SK-N-SH treated with all-trans-retinoic acid at 6 μM for 48 hours (cell line): Measurements from ENCODE around the gene ST14.

Source experiments
- ATAC-seq: fragments of 200-7000 bp; cut with Tn5 transposase; 3 replicates; pipeline ENCODE4 v1.9.1; 2020; ENCODE audit warnings: mild to moderate bottlenecking, moderate library complexity
- ARNTL ChIP-seq: fragments of 450-650 bp; formaldehyde crosslinking; IDR thresholded peaks from 2 replicates; pipeline ENCODE4 v1.5.0; 2020; ENCODE audit warnings: low read depth, mild to moderate bottlenecking, moderate library complexity, borderline replicate concordance
- BACH2 ChIP-seq: fragments of 250-450 bp; sonication (Bioruptor Pico); IDR thresholded peaks from 2 replicates; pipeline ENCODE4 v1.9.0; 2021; ENCODE audit warnings: mild to moderate bottlenecking, borderline replicate concordance
- CREB5 ChIP-seq: fragments of 250-450 bp; sonication (Bioruptor Pico); IDR thresholded peaks from 2 replicates; pipeline ENCODE4 v1.5.1; 2020; ENCODE audit warnings: low read depth, mild to moderate bottlenecking, moderate library complexity
- CSDC2 ChIP-seq: fragments of 250-450 bp; sonication (Bioruptor Pico); IDR thresholded peaks from 2 replicates; pipeline ENCODE4 v1.5.0; 2020; ENCODE audit warnings: mild to moderate bottlenecking, moderate library complexity
- CSRNP3 ChIP-seq: fragments of 250-450 bp; sonication (Bioruptor Pico); IDR thresholded peaks from 2 replicates; pipeline ENCODE4 v1.5.1; 2021; ENCODE audit warnings: mild to moderate bottlenecking, moderate library complexity
- ESRRG ChIP-seq: fragments of 250-450 bp; sonication (Bioruptor Pico); IDR thresholded peaks from 2 replicates; pipeline ENCODE4 v1.6.1; 2021; ENCODE audit warnings: mild to moderate bottlenecking
- GLIS3 ChIP-seq: fragments of 250-450 bp; sonication (Bioruptor Pico); IDR thresholded peaks from 2 replicates; pipeline ENCODE4 v1.5.0; 2020; ENCODE audit warnings: mild to moderate bottlenecking, moderate library complexity
- ISL1 ChIP-seq: fragments of 250-450 bp; sonication (Bioruptor Pico); IDR thresholded peaks from 2 replicates; pipeline ENCODE4 v2.1.2; 2022; ENCODE audit warnings: mild to moderate bottlenecking, moderate library complexity
- OSR1 ChIP-seq: fragments of 250-450 bp; sonication (Bioruptor Pico); IDR thresholded peaks from 2 replicates; pipeline ENCODE4 v1.8.0; 2022; ENCODE audit warnings: moderate library complexity, mild to moderate bottlenecking, inconsistent platforms
- PATZ1 ChIP-seq: fragments of 250-450 bp; sonication (Bioruptor Pico); IDR thresholded peaks from 2 replicates; pipeline ENCODE4 v1.8.0; 2020; ENCODE audit warnings: mild to moderate bottlenecking, moderate library complexity, borderline replicate concordance
- PPARA ChIP-seq: fragments of 250-450 bp; sonication (Bioruptor Pico); IDR thresholded peaks from 2 replicates; pipeline ENCODE4 v1.5.0; 2020; ENCODE audit warnings: mild to moderate bottlenecking, borderline replicate concordance
- RARB ChIP-seq: fragments of 250-450 bp; sonication (Bioruptor Pico); IDR thresholded peaks from 2 replicates; pipeline ENCODE4 v1.8.0; 2021; ENCODE audit warnings: mild to moderate bottlenecking, moderate library complexity
- SNAI2 ChIP-seq: fragments of 250-450 bp; sonication (Bioruptor Pico); IDR thresholded peaks from 2 replicates; pipeline ENCODE4 v1.5.0; 2020; ENCODE audit warnings: mild to moderate bottlenecking, moderate library complexity
- TCF4 ChIP-seq: fragments of 250-450 bp; sonication (Bioruptor Pico); IDR thresholded peaks from 2 replicates; pipeline ENCODE4 v1.8.0; 2021; ENCODE audit warnings: mild to moderate bottlenecking, moderate library complexity, borderline replicate concordance
- TOX ChIP-seq: fragments of 250-450 bp; sonication (Bioruptor Pico); IDR thresholded peaks from 2 replicates; pipeline ENCODE4 v1.8.0; 2021; ENCODE audit warnings: mild to moderate bottlenecking, moderate library complexity, borderline replicate concordance
- ZC3H10 ChIP-seq: fragments of 250-450 bp; sonication (Bioruptor Pico); IDR thresholded peaks from 2 replicates; pipeline ENCODE4 v1.5.1; 2021; ENCODE audit warnings: mild to moderate bottlenecking, moderate library complexity
- ZFP3 ChIP-seq: fragments of 250-450 bp; sonication (Bioruptor Pico); IDR thresholded peaks from 2 replicates; pipeline ENCODE4 v1.5.0; 2020; ENCODE audit warnings: mild to moderate bottlenecking, moderate library complexity
- ZFP30 ChIP-seq: fragments of 450-650 bp; formaldehyde crosslinking; IDR thresholded peaks from 2 replicates; pipeline ENCODE4 v1.5.0; 2022; ENCODE audit warnings: mild to moderate bottlenecking, moderate library complexity
- ZNF565 ChIP-seq: fragments of 450-650 bp; formaldehyde crosslinking; conservative IDR thresholded peaks from 2 replicates; pipeline ENCODE4 v1.5.0; 2020; ENCODE audit warnings: low read depth, mild to moderate bottlenecking, moderate library complexity
- ZNF70 ChIP-seq: fragments of 450-650 bp; formaldehyde crosslinking; IDR thresholded peaks from 2 replicates; pipeline ENCODE4 v1.5.0; 2020; ENCODE audit warnings: mild to moderate bottlenecking, moderate library complexity
- ZNF8 ChIP-seq: fragments of 450-650 bp; formaldehyde crosslinking; IDR thresholded peaks from 2 replicates; pipeline ENCODE4 v1.5.0; 2020; ENCODE audit warnings: mild to moderate bottlenecking, moderate library complexity

ST14 gene

GRCh38 chr11:130122141-130122575, 37.4 kb upstream of the ST14 start:
- ATAC-seq: no peak
- TF ChIP-seq GLIS3 (CRISPR knock-in tag) (no peak), ISL1 (CRISPR knock-in tag) (no peak)

GRCh38 chr11:130123414-130124040, 36.1 kb upstream of the ST14 start:
- no peak for ATAC-seq
- TF ChIP-seq TOX (CRISPR knock-in tag): no peak
- TF ChIP-seq PPARA (CRISPR knock-in tag): no peak
- TF ChIP-seq PATZ1 (CRISPR knock-in tag): no peak
- TF ChIP-seq ZNF70 (CRISPR knock-in tag): no peak
- no peak for TF ChIP-seq RARB (CRISPR knock-in tag)
- TF ChIP-seq CSRNP3 (CRISPR knock-in tag): no peak
- no peak for TF ChIP-seq ARNTL (CRISPR knock-in tag)
- TF ChIP-seq CSDC2 (CRISPR knock-in tag): no peak
- no peak for TF ChIP-seq ISL1 (CRISPR knock-in tag)
- TF ChIP-seq BACH2: no peak
- TF ChIP-seq CREB5: no peak
- no peak for TF ChIP-seq ZFP30 (CRISPR knock-in tag)
- no peak for TF ChIP-seq ESRRG (CRISPR knock-in tag)

- TF ChIP-seq ISL1 (CRISPR knock-in tag): peak; percentile 53
- no peak for TF ChIP-seq SNAI2 (CRISPR knock-in tag)
- ATAC-seq: peak; percentile 90
Observed at GRCh38 chr11:130124096-130124495, 35.5 kb upstream of the ST14 start.

GRCh38 chr11:130125638-130126037, 33.9 kb upstream of the ST14 start:
- TF ChIP-seq GLIS3 (CRISPR knock-in tag) (no peak), TOX (CRISPR knock-in tag) (no peak), ISL1 (CRISPR knock-in tag) (no peak)
- TF ChIP-seq, all 23 proteins: peak for 0
- no peak for ATAC-seq

- ATAC-seq: no peak
- TF ChIP-seq TCF4 (CRISPR knock-in tag) (no peak), ZNF565 (no peak), ZFP30 (CRISPR knock-in tag) (no peak), PPARA (CRISPR knock-in tag) (no peak), CSDC2 (CRISPR knock-in tag) (no peak), TOX (CRISPR knock-in tag) (no peak), ZNF70 (CRISPR knock-in tag) (no peak), ZC3H10 (CRISPR knock-in tag) (no peak), ZFP3 (CRISPR knock-in tag) (no peak), RARB (CRISPR knock-in tag) (no peak), ESRRG (CRISPR knock-in tag) (no peak)
- TF ChIP-seq, all 23 proteins: peak for 0
Observed at GRCh38 chr11:130126516-130126915, 33.1 kb upstream of the ST14 start.

- no peak for ATAC-seq
- TF ChIP-seq ESRRG (CRISPR knock-in tag) (no peak), PATZ1 (CRISPR knock-in tag) (no peak), SNAI2 (CRISPR knock-in tag) (no peak), ZFP3 (CRISPR knock-in tag) (no peak), OSR1 (CRISPR knock-in tag) (no peak), ARNTL (CRISPR knock-in tag) (no peak), RARB (CRISPR knock-in tag) (no peak), GLIS3 (CRISPR knock-in tag) (no peak), TOX (CRISPR knock-in tag) (no peak), ZNF565 (no peak), ZNF8 (CRISPR knock-in tag) (no peak), CSRNP3 (CRISPR knock-in tag) (no peak)
Observed at GRCh38 chr11:130127509-130127908, 32.1 kb upstream of the ST14 start.
